ENCODE measurements around the gene ZNF385C. TPM values are rescaled to one million over a fixed set of nuclear protein-coding genes. Genes with fewer than 3 reads are reported as not detected.
A peak's percentile ranks its signal among the peaks of the same experiment; 100 is the strongest.
"Not testable (repeated sequence)": the region's sequence is repeated elsewhere in the genome, so short reads cannot be mapped to it uniquely, and the experiment has no call there.

The ZNF385C gene
- total RNA-seq, 4 donors from 2014 or later = 0.26 to 0.78 TPM; not detected in 2

DNA sequence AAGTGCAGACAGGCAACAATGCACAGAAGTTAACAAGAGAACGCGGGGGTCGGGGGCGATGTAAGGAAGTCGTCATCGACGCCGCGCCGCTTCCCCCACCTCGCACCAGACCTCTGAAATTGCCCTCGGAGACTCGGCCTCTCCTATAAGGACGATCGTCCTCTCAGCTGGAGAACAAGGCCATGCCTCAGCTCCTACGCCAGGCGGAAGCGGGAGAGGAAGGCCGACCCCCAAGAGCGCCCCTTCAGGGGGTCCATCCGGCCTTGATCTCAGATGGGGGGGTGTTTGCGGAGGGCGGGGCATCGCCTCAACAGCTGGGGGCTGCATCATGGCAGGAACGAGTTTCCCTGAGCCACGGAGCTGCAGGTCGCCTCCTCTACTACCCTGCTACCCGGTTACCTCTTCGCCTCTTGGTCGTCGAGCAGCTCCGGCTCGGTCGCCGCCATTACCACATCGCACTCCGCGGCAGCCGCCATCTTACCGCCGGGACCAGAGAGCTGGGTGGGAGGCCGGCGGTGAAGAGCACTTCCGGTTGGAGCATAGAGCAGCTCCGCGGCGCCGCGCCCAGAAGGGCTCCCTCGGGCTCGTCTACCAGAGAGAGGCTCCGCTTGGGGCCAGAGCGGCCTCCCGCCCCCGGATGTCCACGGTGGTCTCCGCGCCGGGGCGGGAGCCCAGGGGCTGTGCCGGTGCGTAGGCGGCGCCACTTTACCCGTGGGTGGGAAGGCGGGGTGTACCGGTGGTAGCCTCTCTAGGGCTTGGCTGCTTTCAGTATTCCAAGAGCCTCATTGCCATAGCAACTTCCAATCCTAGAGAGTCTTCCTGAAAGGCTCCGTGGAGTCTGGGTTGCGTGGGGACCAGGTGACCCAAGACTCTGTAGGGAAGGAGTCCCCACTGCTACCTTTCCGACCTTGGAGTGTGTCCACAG, 81.1 kb downstream of the ZNF385C start, which contains the start of gene DNAJC7:
Gene DNAJC7, minus strand, starts transcription at position 499 of the 925 bp plus-strand sequence. Its CDS starts 23 bp downstream, at position 476.
- in situ Hi-C loops (cut with MboI; ENCODE audit: low sequenced_read_pairs in 4 of 4) = no loop called here
- no peaks in the 10 kb centered on the region for H3K9me3 ChIP-seq
- intact Hi-C loops (cut with DNase I; ENCODE audit: low total_unique reads) = loop anchor here (2.0 to 5.0 kb wide), 2 partner anchors 50 to 230 kb away; partner anchors contain the start of genes CNP and JUP
- H3K4me3 ChIP-seq = peak within 1 kb of the TSS; percentile 85 to 98 (median 89)
- H3K27ac ChIP-seq = peak within 1 kb of the TSS; percentile 88 to 98 (median 92)
- TF ChIP-seq, protein P1, sequence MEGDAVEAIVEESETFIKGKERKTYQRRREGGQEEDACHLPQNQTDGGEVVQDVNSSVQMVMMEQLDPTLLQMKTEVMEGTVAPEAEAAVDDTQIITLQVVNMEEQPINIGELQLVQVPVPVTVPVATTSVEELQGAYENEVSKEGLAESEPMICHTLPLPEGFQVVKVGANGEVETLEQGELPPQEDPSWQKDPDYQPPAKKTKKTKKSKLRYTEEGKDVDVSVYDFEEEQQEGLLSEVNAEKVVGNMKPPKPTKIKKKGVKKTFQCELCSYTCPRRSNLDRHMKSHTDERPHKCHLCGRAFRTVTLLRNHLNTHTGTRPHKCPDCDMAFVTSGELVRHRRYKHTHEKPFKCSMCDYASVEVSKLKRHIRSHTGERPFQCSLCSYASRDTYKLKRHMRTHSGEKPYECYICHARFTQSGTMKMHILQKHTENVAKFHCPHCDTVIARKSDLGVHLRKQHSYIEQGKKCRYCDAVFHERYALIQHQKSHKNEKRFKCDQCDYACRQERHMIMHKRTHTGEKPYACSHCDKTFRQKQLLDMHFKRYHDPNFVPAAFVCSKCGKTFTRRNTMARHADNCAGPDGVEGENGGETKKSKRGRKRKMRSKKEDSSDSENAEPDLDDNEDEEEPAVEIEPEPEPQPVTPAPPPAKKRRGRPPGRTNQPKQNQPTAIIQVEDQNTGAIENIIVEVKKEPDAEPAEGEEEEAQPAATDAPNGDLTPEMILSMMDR (IDR thresholded peaks at IDR 0.05 in 4 of 5, conservative IDR thresholded peaks at IDR 0.05 in 1 of 5) = peak in 1 of 5 experiments; percentile 24
- TF ChIP-seq POLR2A (IDR thresholded peaks at IDR 0.05) = peak; percentile 63 to 70
- H3K4me1 ChIP-seq = peaks cover 66 to 68% of the 10 kb centered on the region in 2 donors
- H3K36me3 ChIP-seq = peaks cover 0 to 6% of the 10 kb centered on the region in 2 donors
- peak; percentile 85 to 90 for ATAC-seq
- no peaks in the 10 kb centered on the region for H3K27me3 ChIP-seq
- DNase-seq = peak; percentile 81 to 90

DNA sequence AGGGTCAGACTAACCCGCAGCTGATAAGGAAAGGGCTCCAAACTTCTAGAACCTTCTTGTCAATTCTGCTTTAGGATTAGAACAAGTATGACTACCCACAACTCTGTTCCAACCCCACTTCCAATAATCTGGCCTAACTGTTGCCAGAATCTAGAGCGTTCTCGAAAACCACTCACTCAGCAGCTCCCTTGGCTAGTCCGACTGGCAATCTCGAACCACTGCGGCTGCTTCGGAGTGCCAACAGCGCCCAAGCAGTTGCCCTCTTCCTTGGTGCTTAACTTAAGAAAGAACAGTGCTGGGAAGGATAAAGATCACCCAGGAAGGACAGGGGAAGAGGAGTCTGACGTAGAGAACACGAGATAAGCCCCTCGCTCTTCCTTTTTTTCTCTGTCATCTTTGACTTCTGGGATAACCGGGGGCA, 81.9 kb downstream of the ZNF385C start:
- in situ Hi-C loops (cut with MboI; ENCODE audit: low sequenced_read_pairs in 4 of 4) = no loop called here
- intact Hi-C loops (cut with DNase I; ENCODE audit: low total_unique reads) = loop anchor here (2.0 to 5.0 kb wide), 2 partner anchors 50 to 229 kb away; partner anchors contain the start of genes CNP and JUP
- Histone ChIP-seq H3K4me3 (peak overlapping the region; percentile 85 to 98 (median 89)), H3K27me3 (no peaks in the 10 kb centered on the region), H3K4me1 (peaks cover 72 to 73% of the 10 kb centered on the region in 2 donors), H3K9me3 (no peaks in the 10 kb centered on the region), H3K27ac (peak overlapping the region; percentile 88 to 98 (median 92)), H3K36me3 (no peaks in the 10 kb centered on the region)
- DNase-seq (no peak), ATAC-seq (no peak)
- TF ChIP-seq, protein P1 (IDR thresholded peaks at IDR 0.05 in 4 of 5, conservative IDR thresholded peaks at IDR 0.05 in 1 of 5) = no peak
- TF ChIP-seq POLR2A (IDR thresholded peaks at IDR 0.05) = no peak

DNA sequence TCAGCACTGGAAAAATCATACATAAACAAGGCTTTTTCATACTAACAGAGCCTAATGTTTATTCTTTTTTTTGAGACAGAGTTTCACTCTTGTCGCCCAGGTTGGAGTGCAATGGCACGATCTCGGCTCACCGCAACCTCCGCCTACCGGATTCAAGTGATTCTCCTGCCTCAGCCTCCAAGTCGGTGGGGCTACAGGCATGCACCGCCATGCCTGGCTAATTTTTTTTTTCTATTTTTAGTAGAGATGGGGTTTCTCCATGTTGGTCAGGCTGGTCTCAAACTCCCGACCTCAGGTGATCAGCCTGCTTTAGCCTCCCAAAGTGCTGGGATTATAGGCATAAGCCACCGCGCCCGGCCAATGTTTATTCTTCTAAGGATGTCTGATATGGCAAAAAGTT, 84.5 kb downstream of the ZNF385C start:
- ATAC-seq; H3K36me3 ChIP-seq; DNase-seq; H3K4me3 ChIP-seq; H3K27me3 ChIP-seq; in situ Hi-C loops (cut with MboI; ENCODE audit: low sequenced_read_pairs in 4 of 4); intact Hi-C loops (cut with DNase I; ENCODE audit: low total_unique reads); H3K9me3 ChIP-seq: not testable (repeated sequence)
- peaks cover 75 to 83% of the 10 kb centered on the region in 2 donors for H3K4me1 ChIP-seq
- H3K27ac ChIP-seq = peak overlapping the region; percentile 51 to 93 (median 70)

DNA sequence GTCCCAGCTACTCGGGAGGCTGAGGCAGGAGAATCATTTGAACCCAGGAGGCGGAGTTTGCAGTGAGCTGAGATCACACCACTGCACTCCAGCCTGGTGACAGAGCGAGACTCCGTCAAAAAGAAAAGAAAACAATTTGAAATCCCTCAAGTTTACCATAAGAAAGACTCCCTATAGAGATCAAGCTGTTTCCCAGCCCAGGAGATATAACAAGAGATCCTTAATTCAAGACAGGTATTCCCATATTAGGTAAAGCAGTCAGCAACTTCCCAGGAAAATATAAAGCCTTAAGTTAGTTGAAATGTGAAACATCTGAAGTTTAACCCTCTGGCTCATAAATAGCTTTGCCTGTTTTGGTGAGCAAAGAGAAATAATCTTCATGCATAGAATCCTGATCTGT, 85.9 kb downstream of the ZNF385C start:
- H3K9me3 ChIP-seq; H3K4me3 ChIP-seq; ATAC-seq; intact Hi-C loops (cut with DNase I; ENCODE audit: low total_unique reads); DNase-seq; H3K36me3 ChIP-seq; H3K27me3 ChIP-seq; in situ Hi-C loops (cut with MboI; ENCODE audit: low sequenced_read_pairs in 4 of 4): not testable (repeated sequence)
- Histone ChIP-seq H3K27ac (peak overlapping the region; percentile 51 to 93 (median 70)), H3K4me1 (peaks cover 72 to 77% of the 10 kb centered on the region in 2 donors)

DNA sequence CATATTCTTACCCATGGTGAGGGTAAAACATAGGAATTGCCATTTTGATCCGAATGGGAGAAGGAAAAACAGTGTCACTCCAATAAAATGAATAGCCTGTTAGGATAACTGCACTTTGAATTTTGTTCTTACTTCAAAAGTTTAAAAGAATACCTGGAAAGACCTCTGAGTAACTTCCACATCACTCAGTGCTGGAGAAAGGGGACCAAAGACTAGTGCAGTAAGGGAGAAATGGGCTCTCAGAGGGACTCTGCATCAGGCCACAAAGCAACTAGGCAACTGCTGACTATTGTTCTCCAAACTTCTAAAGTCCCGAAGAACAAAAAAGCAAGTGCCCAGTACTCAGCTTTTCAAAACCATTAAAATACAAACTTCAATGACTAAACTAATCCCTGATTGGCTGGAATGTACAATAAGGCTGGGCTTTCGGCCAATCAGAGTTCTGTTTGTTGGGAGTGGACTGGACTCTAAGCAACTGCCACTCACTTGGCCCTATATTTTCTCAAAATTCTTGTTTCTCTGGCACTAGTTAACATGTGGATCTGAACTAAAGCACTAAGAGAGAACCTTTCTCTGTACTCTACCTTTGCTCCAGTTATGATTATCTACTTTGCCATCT, 87.3 kb downstream of the ZNF385C start:
- H3K4me1 ChIP-seq = peaks cover 72 to 74% of the 10 kb centered on the region in 2 donors
- intact Hi-C loops (cut with DNase I; ENCODE audit: low total_unique reads) (no loop called here), in situ Hi-C loops (cut with MboI; ENCODE audit: low sequenced_read_pairs in 4 of 4) (no loop called here)
- no peak for TF ChIP-seq POLR2A (IDR thresholded peaks at IDR 0.05)
- TF ChIP-seq, protein P1 (IDR thresholded peaks at IDR 0.05 in 4 of 5, conservative IDR thresholded peaks at IDR 0.05 in 1 of 5) = no peak
- DNase-seq (peak in 1 of 2 donors; percentile 12), ATAC-seq (no peak)
- no peaks in the 10 kb centered on the region for H3K27me3 ChIP-seq
- no peaks in the 10 kb centered on the region for H3K36me3 ChIP-seq
- H3K27ac ChIP-seq = peak overlapping the region in 3 of 4 donors; percentile 2 to 93 (median 21)
- H3K4me3 ChIP-seq = no peak overlapping the region
- no peaks in the 10 kb centered on the region for H3K9me3 ChIP-seq

DNA sequence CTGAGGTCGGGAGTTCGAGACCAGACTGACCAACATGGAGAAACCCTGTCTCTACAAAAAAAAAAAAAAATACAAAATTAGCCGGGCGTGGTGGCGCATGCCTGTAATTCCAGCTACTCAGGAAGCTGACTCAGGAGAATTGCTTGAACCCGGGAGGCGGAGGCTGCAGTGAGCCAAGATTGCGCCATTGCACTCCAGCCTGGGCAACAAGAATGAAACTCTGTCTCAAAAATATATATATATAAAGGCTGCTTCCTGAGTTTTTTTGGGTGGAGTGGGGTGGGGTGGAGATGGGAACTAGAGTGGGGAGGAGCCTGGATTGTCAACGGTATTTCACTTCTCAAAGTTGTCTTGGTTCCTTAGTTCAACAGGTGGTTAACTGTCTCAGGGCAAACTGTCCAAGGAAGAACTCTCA, 88.0 kb downstream of the ZNF385C start:
- in situ Hi-C loops (cut with MboI; ENCODE audit: low sequenced_read_pairs in 4 of 4); H3K9me3 ChIP-seq; ATAC-seq; H3K4me3 ChIP-seq; H3K27me3 ChIP-seq; H3K36me3 ChIP-seq; intact Hi-C loops (cut with DNase I; ENCODE audit: low total_unique reads): not testable (repeated sequence)
- Histone ChIP-seq H3K4me1 (peaks cover 68 to 71% of the 10 kb centered on the region in 2 donors), H3K27ac (peak overlapping the region in 2 of 4 donors; percentile 2 to 93)
- DNase-seq = peak in 1 of 2 donors; percentile 16

Data from gastrocnemius medialis (tissue), 4 donors.